Right lung (tissue), 5 donors: ENCODE data around the gene PLIN5. TPM values are rescaled to one million over a fixed set of nuclear protein-coding genes. Genes with fewer than 3 reads are reported as not detected.

ENCODE experiments used
- DNase-seq, 2 donors: peaks; one replicate each; pipeline ENCODE4 v3.0.0-alpha.2; 2013
- polyA plus RNA-seq, 5 donors: library from polyadenylated mRNA; unstranded; fragments of 120-200 nt; gene quantifications; one replicate each; pipeline versions ENCODE4 v1.2.1 to v1.2.3, GENCODE V29; 2013; ENCODE audit warnings: inconsistent platforms in 1 of 5, low replicate concordance in 1 of 5; ENCODE audit not compliant: insufficient read length in 5 of 5, insufficient read depth in 1 of 5

Gene PLIN5
- polyA plus RNA-seq, 5 donors: 1.8 to 3.1 (median 1.8) TPM

- DNase-seq: no peak
Measured at GRCh38 chr19:4523306-4524110, 11.5 kb downstream of the PLIN5 start.

DNA sequence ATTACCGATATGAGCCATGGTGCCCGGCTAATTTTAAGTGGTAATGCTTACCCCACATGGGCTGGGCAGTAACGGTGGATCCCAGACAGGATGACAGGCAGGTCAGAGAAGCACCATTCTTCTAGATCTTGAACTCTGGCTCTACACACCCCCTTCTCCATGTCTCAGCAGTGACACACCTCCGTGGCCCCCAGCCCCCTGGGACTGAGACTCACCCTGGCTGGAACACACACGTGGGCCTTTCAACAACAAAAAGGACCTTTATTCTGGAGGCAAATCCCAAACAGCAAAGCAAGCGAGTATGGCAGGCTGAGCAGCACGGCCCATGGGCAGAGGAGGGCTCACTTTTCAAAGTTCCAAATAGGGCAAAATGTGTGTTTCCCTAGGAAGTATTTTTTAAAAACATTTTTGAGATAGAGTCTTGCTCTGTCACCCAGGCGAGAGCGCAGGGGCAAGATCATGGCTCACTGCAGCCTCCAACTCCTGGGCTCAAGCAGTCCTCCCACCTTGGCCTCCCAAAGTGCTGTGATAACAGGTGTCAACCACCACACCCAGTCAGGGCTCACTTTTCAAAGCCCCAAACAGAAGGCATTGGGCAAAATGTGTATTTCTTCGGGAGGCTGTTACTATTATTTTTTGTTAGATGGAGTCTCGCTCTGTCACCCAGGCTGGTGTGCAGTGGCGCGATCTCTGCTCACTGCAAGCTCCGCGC is 12.6 kb downstream of the PLIN5 start:
- no peak for DNase-seq

- no peak for DNase-seq
Measured at GRCh38 chr19:4521888-4522242, 13.2 kb downstream of the PLIN5 start.

GRCh38 chr19:4521170-4521887 is 13.7 kb downstream of the PLIN5 start:
- DNase-seq: no peak

DNA sequence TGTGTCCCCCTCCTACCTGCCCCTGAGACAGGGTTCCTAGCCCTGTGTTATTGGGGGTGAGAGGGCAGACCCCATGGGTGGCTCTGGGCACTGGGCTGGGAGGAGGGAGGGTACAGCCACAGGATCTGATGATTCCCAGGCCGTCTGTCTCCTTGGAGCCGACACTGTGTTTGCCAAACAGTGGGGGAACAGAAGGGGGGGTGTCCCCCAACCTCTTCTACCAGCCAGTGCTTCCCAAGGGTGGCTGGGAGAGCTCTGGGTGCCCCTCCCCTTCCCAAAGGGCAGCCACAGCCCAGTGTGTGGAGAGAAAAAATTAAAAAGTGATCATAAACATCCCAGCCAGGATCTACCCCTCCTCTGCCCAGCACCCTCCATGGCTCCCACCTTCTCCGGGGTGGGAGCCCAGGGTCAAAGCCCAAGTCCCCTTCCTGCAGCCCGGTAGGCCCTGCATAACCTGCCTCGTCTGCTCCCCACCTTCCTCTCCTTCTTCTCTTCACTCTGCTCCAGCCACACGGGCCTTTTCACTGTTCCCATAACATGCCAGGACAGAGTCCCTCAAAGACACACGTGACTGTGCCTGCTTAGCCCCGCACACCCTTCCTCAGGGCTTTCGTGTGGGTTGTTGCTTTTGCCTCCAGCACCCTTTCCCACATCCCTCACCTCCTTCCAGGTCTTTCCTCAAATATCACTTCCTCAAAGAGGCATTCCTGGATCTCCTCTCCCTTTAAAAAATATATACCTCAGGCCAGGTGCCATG is 15.3 kb downstream of the PLIN5 start:
- no peak for DNase-seq

DNA sequence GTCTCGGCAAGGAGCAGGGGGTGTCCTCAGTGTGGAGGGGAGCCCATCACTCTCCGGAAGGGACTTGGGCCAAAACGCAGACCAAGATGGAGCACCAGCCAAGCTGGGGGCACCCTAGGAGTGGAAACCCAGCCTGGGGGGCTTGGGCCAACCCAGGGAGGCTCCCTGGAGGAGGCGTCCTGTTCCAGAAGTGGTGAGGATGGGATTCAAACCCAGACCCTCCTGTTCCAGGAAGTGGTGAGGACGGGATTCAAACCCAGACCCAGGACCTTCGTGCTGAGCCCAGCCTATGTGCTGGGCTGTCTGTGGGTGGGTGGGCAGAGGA is 15.9 kb downstream of the PLIN5 start:
- no peak for DNase-seq

GRCh38 chr19:4518345-4519171 is 16.5 kb downstream of the PLIN5 start, which contains the start of gene PLIN4:
Gene PLIN4, minus strand, starts transcription at chr19:4518486. Its CDS starts 214 bp downstream, at chr19:4518272.
- no peak for DNase-seq

- DNase-seq: no peak
Measured at GRCh38 chr19:4517451-4518057, 17.5 kb downstream of the PLIN5 start.

DNA sequence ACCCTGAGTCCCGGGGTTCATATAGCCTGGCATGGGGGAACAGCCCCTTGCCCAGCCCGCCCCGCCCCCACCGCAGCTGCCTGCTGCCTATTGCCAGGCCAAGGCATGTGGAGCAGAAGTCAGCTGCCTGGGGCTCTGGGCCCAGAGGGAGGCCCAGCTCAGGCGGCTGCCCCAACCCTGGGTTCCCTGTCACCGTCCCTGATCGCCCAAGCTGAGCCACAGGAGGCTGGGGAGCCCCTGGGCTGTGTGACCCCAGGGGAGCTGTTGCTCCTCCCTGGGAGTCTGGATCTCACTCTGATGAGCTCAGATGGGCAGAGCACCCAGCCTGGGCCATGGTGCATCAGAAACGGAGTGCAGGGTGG is 18.1 kb downstream of the PLIN5 start:
- no peak for DNase-seq

DNA sequence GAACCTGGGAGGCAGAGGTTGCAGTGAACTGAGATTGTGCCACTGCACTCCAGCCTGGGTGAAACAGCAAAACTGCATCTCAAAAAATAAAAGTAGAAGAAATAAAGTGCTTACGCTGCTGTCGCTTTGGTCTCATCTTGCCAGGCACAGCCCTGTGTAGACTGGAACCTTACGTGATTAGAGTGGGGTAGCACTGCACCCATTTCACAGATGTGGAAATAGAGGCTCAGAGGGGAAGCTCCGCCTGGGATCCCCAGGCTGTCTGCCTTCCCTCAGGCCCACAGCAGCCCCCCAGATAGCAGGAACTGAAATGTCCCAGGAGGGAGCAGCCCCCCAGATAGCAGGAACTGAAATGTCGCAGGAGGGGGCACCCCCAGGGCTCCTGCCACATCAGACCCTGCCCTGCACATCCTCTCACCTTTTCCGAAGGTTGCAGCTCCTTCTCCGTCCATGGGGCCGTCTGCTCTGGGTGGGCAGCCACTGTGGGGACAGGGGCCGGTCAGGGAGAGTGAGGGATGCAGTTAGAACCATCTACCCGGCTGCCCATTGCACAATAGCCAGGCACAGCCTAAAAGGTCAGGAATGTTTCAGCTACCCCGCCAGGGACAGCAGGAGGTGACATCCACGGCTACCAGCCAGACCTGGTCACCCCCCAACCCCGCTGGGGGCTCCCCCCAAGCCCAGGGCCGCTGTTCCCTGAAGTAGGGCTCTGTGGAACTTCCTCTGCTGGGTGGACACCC is 18.7 kb downstream of the PLIN5 start:
- no peak for DNase-seq

GRCh38 chr19:4515732-4516131 is 19.3 kb downstream of the PLIN5 start:
- DNase-seq: no peak

DNA sequence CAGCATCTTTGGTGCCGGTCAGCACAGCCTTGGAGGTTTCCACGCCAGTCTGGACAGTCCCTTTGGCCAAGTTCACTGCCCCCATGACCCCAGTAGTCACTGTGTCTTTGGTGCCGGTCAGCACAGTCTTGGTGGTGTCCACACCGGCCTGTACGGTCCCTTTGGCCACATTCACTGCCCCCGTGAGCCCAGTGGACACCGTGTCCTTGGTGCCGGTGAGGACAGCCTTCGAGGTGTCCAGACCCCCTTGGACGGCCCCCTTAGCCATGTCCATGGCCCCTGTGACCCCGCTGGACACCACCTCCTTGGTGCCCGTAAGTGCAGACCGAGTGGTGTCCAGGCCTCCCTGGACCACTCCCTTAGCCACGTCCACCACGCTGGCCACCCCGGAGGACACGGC is 21.8 kb downstream of the PLIN5 start:
- DNase-seq: no peak

DNA sequence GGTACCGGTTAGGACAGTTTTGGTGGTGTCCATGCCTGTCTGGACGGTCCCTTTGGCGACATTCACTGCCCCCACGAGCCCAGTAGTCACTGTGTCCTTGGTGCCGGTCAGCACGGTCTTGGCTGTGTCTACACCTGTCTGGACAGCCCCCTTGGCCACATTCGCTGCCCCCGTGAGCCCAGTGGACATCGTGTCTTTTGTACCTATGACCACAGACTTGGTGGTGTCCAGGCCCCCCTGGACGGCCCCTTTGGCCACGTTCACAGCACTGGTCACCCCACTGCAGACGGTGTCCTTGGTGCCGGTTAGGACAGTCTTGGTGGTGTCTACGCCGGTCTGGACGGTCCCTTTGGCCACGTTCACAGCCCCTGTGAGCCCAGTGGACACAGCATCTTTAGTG is 23.0 kb downstream of the PLIN5 start:
- DNase-seq: no peak

DNA sequence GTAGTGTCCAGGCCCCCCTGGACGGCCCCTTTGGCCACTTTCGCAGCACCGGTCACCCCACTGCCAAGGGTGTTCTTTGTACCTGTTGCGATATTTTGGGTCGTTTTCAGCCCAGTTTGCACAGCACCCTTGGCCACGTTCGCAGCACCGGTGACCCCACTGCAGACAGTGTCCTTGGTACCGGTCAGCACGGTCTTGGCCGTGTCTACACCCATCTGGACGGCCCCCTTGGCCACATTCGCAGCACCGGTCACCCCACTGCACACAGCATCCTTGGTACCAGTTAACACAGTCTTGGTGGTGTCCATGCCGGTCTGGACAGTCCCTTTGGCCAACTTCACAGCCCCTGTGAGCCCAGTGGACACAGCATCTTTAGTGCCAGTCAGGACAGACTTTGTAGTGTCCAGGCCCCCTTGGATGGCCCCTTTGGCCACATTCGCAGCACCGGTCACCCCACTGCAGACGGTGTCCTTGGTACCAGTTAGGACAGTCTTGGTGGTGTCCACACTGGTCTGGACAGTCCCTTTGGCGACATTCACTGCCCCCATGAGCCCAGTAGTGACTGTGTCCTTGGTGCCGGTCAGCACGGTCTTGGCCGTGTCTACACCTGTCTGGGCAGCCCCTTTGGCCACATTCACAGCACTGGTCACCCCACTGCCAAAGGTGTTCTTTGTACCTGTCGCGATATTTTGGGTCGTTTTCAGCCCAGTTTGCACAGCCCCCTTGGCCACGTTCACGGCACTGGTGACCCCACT is 23.5 kb downstream of the PLIN5 start:
- no peak for DNase-seq

DNA sequence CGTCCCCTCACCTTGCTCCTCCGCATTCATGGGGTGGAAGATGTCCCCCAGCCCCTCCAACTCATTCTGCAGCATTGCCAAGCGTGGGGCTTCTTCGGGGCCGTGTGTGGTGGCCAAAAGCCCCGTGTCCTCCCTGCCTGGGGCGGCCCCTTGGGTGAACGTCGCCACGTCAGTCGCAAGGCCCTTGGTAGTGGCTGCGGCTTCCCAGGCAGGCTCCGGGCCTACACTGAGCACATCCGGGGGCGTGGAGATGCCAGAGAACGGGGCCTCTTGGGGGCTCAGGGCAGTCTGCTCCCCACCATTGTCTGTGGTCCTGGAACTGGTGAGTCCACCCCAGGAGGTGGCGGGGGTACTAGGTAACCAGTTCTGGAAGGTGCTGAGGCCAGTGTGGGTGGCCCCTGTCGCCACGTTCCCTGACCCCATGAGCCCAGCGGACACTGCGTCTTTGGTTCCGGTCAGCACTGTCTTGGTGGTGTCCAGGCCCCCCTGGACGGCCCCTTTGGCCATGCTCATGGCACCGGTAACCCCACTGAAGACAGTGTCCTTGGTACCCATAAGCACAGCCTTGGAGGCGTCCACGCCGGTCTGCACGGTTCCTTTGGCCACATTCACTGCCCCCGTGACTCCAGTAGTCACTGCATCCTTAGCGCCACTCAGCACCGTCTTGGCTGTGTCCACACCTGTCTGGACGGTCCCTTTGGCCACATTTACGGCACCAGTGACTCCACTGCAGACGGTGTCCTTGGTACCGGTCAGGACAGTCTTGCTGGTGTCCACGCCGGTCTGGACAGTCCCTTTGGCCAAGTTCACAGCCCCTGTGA is 24.4 kb downstream of the PLIN5 start:
- DNase-seq: no peak

DNA sequence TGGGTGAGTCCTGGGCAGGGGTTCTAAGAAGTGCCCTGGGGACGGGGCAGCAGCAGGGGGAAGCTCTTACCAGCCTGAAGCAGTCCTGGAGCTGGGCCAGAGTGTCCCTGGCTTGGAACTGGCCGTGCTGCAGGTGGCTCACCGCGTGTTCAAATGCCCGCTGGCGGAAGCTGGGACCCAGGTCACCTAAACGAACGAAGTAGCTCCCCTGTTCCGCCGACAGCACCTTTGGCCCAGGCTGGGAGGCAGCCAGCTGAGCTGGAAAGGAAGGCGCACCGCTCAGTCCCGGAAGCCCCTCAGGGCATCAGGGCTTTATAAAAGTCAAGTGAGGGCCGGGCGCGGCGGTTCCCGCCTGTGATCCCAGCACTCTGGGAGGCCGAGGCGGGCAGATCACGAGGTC is 26.3 kb downstream of the PLIN5 start:
- DNase-seq: no peak

DNA sequence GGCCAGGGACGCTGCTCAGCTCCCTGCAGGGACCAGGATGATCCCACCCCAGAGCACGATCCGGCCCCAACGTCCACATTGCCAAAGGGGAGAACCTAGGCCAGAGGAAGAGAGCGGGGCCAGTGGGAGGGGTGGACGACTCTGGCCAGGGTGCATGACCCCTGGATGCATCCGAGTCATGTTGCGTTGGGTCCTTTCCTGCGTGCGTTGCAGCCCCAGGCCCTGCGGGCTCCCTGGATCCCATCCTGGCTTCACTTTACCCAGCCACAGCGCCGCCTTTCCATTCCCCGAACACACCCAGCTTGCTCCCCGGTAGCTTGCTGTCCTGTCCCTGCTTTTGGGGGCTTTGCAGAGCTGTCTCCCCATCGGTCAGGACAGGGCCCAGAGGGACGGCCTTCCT is 27.2 kb downstream of the PLIN5 start:
- DNase-seq: no peak

DNA sequence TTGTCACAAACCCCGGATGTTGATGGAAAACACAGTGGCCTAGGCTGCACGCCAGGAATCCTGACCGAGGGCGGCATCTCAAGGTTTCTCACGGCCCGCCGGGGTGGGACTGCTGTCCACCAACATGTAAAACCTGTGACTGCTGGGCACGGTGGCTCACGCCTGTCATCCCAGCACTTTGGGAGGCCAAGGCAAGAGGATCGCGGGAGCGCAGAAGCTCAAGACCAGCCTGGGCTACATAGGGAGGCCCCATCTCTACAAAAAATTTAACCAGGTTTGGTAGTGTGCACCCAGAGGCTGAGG is 27.9 kb downstream of the PLIN5 start:
- no peak for DNase-seq
